GM12873 (cell line): ENCODE data around the gene BACE2.

ENCODE experiments used
- CTCF ChIP-seq: IDR thresholded peaks from 2 replicates; pipeline ENCODE4 v1.5.1; 2012; ENCODE audit warnings: low read depth, mild to moderate bottlenecking, moderate library complexity, low read length, control low read depth; ENCODE audit not compliant: insufficient read depth; ENCODE audit errors: missing control alignments

The BACE2 gene

GRCh38 chr21:41197582-41197981 is 29.6 kb downstream of the BACE2 start:
- no peak for TF ChIP-seq CTCF

GRCh38 chr21:41199123-41199522 is 31.2 kb downstream of the BACE2 start:
- TF ChIP-seq CTCF = no peak

GRCh38 chr21:41199588-41199987 is 31.6 kb downstream of the BACE2 start:
- TF ChIP-seq CTCF = no peak

GRCh38 chr21:41201385-41201784 is 33.4 kb downstream of the BACE2 start:
- TF ChIP-seq CTCF = no peak

- TF ChIP-seq CTCF = no peak
These were observed 36.8 kb downstream of the BACE2 start for GRCh38 chr21:41204736-41205135.

GRCh38 chr21:41207401-41208375 is 39.7 kb downstream of the BACE2 start:
- no peak for TF ChIP-seq CTCF

- no peak for TF ChIP-seq CTCF
These were observed 40.4 kb downstream of the BACE2 start for GRCh38 chr21:41208376-41208763.
